ENCODE measurements around the gene PRKAR1B.

DNA sequence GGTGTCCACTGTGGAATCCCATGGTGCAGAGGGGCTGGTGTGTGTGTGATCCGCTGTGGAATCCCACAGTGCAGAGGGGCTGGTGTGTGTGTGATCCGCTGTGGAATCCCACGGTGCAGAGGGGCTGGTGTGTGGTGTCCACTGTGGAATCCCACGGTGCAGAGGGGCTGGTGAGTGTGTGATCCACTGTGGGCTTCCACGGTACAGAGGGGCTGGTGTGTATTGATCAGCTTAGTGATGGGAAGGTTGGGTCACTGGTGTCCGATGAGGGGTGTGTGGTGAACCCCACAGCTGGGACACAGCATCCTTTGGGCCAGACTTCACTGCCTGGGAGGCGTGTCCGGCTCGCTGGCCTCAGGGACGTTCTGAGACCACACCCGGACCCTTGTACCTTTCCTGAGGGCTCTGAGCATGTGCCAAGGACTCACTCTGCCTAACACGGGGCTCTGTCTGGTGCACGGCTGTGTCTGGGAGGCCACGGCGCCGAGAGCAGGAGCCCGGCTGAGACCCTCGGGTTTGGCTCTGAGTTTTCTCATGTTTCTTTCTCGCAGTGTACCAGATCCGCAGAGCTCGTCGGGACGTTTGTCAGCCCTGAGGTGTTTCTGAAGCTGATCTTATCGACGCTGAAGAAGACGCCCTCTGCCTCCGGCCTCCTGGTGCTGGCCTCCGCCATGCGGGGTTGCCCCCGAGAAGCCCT lies 29.3 kb upstream of the PRKAR1B start:
- TF ChIP-seq, protein P1, sequence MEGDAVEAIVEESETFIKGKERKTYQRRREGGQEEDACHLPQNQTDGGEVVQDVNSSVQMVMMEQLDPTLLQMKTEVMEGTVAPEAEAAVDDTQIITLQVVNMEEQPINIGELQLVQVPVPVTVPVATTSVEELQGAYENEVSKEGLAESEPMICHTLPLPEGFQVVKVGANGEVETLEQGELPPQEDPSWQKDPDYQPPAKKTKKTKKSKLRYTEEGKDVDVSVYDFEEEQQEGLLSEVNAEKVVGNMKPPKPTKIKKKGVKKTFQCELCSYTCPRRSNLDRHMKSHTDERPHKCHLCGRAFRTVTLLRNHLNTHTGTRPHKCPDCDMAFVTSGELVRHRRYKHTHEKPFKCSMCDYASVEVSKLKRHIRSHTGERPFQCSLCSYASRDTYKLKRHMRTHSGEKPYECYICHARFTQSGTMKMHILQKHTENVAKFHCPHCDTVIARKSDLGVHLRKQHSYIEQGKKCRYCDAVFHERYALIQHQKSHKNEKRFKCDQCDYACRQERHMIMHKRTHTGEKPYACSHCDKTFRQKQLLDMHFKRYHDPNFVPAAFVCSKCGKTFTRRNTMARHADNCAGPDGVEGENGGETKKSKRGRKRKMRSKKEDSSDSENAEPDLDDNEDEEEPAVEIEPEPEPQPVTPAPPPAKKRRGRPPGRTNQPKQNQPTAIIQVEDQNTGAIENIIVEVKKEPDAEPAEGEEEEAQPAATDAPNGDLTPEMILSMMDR (tag by site-specific recombination; IDR thresholded peaks at IDR 0.05): no peak
- TF ChIP-seq, protein P2, sequence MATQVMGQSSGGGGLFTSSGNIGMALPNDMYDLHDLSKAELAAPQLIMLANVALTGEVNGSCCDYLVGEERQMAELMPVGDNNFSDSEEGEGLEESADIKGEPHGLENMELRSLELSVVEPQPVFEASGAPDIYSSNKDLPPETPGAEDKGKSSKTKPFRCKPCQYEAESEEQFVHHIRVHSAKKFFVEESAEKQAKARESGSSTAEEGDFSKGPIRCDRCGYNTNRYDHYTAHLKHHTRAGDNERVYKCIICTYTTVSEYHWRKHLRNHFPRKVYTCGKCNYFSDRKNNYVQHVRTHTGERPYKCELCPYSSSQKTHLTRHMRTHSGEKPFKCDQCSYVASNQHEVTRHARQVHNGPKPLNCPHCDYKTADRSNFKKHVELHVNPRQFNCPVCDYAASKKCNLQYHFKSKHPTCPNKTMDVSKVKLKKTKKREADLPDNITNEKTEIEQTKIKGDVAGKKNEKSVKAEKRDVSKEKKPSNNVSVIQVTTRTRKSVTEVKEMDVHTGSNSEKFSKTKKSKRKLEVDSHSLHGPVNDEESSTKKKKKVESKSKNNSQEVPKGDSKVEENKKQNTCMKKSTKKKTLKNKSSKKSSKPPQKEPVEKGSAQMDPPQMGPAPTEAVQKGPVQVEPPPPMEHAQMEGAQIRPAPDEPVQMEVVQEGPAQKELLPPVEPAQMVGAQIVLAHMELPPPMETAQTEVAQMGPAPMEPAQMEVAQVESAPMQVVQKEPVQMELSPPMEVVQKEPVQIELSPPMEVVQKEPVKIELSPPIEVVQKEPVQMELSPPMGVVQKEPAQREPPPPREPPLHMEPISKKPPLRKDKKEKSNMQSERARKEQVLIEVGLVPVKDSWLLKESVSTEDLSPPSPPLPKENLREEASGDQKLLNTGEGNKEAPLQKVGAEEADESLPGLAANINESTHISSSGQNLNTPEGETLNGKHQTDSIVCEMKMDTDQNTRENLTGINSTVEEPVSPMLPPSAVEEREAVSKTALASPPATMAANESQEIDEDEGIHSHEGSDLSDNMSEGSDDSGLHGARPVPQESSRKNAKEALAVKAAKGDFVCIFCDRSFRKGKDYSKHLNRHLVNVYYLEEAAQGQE (tag by site-specific recombination; IDR thresholded peaks at IDR 0.05): no peak
- TF ChIP-seq, protein P3, sequence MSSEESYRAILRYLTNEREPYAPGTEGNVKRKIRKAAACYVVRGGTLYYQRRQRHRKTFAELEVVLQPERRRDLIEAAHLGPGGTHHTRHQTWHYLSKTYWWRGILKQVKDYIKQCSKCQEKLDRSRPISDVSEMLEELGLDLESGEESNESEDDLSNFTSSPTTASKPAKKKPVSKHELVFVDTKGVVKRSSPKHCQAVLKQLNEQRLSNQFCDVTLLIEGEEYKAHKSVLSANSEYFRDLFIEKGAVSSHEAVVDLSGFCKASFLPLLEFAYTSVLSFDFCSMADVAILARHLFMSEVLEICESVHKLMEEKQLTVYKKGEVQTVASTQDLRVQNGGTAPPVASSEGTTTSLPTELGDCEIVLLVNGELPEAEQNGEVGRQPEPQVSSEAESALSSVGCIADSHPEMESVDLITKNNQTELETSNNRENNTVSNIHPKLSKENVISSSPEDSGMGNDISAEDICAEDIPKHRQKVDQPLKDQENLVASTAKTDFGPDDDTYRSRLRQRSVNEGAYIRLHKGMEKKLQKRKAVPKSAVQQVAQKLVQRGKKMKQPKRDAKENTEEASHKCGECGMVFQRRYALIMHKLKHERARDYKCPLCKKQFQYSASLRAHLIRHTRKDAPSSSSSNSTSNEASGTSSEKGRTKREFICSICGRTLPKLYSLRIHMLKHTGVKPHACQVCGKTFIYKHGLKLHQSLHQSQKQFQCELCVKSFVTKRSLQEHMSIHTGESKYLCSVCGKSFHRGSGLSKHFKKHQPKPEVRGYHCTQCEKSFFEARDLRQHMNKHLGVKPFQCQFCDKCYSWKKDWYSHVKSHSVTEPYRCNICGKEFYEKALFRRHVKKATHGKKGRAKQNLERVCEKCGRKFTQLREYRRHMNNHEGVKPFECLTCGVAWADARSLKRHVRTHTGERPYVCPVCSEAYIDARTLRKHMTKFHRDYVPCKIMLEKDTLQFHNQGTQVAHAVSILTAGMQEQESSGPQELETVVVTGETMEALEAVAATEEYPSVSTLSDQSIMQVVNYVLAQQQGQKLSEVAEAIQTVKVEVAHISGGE (tag by site-specific recombination; conservative IDR thresholded peaks at IDR 0.05; ENCODE audit: low read depth): no peak
- no peak for TF ChIP-seq ZNF501 (tag by site-specific recombination; IDR thresholded peaks at IDR 0.05)
- no peak for TF ChIP-seq TCF7L2 (IDR thresholded peaks at IDR 0.05; ENCODE audit: borderline replicate concordance, low read depth, low read length)
- TF ChIP-seq ZXDB (tag by site-specific recombination; IDR thresholded peaks at IDR 0.05): no peak
